Measurements from ENCODE around the gene TMEM145. TPM values are rescaled to one million over a fixed set of nuclear protein-coding genes. Genes with fewer than 3 reads are reported as not detected.

Gene TMEM145
- total RNA-seq, 1 donor from 2014 or later, result not detected

DNA sequence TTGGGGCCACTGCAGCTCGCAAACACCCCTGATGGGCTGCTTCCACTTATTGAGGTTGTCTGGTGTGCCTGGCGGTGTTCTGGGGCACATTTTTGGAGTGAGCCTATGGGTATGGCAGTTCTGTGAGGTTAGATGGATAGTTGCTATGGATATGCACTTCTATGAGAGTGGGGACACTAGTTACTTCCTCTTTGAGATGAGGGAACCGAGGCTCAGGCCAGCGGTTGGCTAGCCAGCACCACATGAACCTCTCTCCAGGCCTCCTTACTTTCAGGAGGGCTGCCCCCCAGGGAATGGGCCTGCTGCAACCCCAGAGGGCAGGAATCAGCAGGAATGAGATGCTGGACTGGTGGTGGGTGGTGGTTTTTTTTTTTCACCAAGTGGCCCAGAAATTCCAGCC is 24.7 kb upstream of the TMEM145 start:
- ATAC-seq (no peak), DNase-seq (ENCODE audit: low spot score) (no peak)

DNA sequence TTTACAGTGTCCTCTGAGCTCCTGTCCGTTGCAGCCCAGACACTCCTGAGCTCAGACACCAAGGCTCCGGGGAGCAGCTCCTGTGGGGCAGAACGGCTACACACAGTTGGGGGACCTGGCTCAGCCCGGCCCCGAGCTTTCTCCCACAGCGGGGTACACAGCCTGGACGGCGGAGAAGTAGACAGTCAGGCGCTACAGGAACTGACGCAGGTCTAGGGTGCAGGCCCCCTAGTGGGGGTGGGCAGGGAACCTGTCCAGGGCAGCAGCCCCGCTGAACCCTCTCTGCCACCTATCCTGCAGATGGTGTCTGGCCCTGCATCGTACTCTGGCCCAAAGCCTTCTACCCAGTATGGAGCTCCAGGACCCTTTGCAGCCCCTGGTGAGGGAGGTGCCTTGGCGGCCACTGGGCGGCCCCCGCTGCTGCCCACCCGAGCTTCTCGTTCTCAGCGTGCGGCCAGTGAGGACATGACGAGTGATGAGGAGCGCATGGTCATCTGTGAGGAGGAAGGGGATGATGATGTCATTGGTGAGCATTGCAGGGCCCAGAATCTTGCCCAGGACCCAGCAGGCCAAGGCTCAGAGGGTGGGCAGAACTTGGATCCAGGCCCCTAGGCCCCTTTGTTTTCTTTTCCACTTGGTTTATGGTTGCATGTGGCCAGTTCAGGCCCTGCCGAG is 24.1 kb upstream of the TMEM145 start:
- no peak for DNase-seq (ENCODE audit: low spot score)

GRCh38 chr19:42289556-42290041 is 23.5 kb upstream of the TMEM145 start:
- ATAC-seq (no peak), DNase-seq (ENCODE audit: low spot score) (no peak)

More for the DNA sequence above, 24.1 kb upstream of the TMEM145 start:
- no peak for ATAC-seq

DNA sequence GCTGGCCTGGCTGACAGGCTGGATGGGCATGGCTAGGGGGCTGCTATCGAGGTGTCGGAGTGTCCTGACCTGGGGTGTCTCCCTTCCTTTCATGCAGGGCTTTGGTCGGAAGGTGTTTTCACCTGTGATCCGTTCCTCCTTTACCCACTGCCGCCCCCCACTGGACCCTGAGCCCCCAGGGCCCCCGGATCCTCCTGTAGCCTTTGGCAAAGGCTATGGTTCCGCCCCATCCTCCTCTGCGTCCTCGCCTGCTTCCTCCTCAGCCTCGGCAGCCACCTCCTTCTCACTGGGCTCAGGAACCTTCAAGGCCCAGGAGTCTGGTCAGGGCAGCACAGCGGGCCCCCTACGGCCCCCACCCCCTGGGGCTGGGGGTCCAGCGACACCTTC is 23.0 kb upstream of the TMEM145 start:
- DNase-seq (ENCODE audit: low spot score) (no peak), ATAC-seq (no peak)

DNA sequence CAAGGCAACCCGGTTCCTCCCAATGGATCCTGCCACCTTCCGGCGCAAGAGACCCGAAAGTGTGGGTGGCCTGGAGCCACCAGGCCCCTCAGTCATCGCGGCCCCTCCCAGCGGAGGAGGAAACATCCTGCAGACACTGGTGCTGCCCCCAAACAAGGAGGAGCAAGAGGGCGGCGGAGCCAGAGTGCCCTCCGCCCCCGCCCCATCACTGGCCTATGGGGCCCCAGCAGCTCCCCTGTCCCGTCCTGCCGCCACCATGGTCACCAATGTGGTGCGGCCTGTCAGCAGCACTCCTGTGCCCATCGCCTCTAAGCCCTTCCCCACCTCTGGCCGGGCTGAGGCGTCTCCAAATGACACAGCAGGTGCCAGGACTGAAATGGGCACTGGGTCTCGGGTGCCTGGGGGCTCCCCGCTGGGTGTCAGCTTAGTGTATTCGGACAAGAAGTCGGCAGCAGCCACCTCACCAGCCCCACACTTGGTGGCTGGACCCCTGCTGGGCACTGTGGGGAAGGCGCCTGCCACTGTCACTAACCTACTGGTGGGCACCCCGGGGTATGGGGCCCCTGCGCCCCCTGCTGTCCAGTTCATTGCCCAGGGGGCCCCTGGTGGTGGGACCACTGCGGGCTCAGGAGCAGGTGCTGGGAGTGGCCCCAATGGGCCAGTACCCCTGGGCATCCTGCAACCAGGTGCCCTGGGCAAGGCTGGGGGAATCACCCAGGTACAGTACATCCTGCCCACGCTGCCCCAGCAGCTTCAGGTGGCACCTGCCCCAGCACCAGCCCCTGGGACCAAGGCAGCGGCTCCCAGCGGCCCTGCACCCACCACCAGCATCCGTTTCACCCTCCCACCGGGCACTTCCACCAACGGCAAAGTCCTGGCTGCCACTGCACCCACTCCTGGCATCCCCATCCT is 22.3 kb upstream of the TMEM145 start:
- ATAC-seq (peak; percentile 10), DNase-seq (ENCODE audit: low spot score) (no peak)

GRCh38 chr19:42291435-42291810 is 21.7 kb upstream of the TMEM145 start:
- DNase-seq (ENCODE audit: low spot score) (no peak), ATAC-seq (no peak)

GRCh38 chr19:42292042-42292960 is 20.8 kb upstream of the TMEM145 start:
- DNase-seq (ENCODE audit: low spot score) (no peak), ATAC-seq (no peak)

DNA sequence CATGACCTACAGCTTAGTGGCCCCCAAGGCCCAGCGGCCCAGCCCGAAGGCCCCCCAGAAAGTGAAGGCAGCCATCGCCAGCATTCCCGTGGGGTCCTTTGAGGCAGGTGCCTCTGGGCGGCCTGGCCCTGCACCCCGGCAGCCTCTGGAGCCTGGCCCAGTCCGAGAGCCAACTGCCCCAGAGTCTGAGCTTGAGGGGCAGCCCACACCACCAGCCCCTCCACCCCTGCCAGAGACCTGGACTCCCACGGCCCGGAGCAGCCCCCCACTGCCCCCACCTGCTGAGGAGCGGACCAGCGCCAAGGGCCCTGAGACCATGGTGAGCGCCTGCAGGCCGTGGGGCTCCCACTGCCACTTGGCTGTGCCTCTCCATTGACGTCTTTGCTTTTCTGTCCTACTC is 20.1 kb upstream of the TMEM145 start:
- no peak for ATAC-seq

GRCh38 chr19:42293540-42293939 is 19.6 kb upstream of the TMEM145 start:
- ATAC-seq (no peak), DNase-seq (ENCODE audit: low spot score) (no peak)

More for the DNA sequence above, 20.1 kb upstream of the TMEM145 start:
- DNase-seq (ENCODE audit: low spot score), result no peak

DNA sequence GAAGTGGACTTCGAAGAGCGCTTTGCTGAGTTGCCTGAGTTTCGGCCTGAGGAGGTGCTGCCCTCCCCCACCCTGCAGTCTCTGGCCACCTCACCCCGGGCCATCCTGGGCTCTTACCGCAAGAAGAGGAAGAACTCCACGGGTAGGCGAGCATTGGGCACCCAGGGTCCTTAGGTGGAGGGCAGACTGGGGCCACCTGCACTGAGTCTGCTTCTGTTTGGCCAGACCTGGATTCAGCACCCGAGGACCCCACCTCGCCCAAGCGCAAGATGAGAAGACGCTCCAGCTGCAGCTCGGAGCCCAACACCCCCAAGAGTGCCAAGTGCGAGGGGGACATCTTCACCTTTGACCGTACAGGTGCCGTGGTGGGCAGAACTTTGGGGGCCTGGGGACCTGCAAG is 19.2 kb upstream of the TMEM145 start:
- no peak for ATAC-seq
- no peak for DNase-seq (ENCODE audit: low spot score)

DNA sequence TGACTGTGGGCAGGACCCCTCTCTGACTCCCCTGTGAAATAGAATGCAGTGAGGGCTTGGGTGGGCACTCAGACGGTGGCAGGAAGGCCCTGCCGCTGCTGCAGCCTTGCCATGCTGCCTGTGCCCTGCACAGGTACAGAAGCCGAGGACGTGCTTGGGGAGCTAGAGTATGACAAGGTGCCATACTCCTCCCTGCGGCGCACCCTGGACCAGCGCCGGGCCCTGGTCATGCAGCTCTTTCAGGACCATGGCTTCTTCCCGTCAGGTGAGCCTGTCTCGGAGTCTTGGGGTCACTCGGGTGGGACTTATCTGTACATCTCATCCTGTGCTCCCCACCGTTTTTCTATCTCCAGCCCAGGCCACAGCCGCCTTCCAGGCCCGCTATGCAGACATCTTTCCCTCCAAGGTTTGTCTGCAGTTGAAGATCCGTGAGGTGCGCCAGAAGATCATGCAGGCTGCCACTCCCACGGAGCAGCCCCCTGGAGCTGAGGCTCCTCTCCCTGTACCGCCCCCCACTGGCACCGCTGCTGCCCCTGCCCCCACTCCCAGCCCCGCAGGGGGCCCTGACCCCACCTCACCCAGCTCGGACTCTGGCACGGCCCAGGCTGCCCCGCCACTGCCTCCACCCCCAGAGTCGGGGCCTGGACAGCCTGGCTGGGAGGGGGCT is 18.5 kb upstream of the TMEM145 start:
- DNase-seq (ENCODE audit: low spot score) (no peak), ATAC-seq (no peak)

DNA sequence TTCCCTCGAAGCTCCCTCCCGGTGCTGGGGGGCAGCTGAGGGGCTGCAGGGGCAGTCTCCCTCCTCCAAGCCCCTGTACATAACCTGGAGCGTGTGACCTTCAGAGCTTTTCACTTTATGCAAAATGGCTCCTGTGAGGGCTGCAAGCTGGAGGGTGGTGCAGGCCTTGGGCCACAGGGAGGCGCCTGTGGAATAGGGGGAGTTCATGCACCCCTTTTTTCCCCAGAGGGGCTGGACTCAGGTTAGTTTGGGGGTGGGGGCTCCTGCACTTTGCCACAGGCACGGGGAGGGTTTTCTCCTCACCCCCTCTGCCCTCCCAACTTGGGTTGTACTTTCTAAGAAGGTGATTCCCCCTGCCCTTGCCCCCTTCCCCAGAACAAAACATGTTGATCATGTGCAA is 17.8 kb upstream of the TMEM145 start:
- no peak for ATAC-seq

DNA sequence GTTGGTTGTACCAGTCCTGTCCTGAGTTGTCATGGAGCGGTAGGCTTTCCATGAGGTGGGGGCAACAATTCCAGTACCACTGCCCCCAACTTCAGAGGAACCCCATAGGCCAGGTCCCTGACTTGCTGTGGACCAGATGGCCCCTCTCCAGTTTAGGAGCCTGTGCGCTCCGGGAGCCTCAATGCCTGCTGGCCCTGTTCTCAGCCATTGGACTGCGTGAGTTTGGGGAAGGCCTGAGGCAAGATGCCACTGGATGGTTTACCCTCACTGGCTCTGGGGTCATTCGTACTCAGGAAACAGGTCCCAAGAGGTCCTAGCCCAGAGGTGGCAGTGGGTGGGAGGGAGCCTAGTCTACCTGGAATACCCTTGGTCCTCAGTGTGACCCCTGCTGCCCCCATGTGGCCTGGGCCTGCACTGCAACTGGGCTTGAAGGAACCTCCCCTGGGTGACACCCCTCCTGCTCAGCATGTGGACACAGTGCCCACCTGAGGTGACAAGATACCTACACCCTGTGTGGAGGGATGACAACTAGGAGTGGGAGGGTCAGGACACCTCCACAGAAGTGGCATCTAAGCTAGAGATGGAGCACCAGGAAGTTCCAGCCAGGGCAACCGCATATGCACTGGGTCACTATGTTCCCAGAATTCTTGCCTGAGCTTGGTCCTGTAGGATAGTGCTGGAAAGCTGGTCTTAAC is 17.1 kb upstream of the TMEM145 start:
- ATAC-seq (peak; percentile 87), DNase-seq (ENCODE audit: low spot score) (peak; percentile 79)

More for the DNA sequence above, 17.8 kb upstream of the TMEM145 start:
- no peak for DNase-seq (ENCODE audit: low spot score)

DNA sequence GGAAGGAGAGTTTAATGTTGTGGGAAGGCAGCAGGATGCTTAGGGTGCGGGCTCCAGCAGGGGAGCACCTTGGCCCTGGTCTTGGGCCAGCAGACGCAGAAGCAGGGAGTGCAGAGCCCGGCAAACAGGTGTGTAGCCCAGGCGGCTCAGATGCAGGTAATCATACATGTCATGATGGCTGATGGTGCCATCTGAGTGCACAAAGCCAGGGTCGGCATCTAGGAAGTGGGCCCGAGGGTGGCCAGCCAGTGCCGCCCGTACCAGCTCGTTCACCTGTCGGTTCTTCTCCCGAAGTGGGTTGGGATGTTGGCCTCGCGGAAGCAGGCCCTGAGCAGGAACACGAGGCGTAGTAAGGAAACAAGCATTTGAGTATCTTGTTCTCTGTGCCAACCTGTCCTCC is 16.1 kb upstream of the TMEM145 start:
- no peak for DNase-seq (ENCODE audit: low spot score)
- ATAC-seq, result no peak

GRCh38 chr19:42301646-42302203 is 11.4 kb upstream of the TMEM145 start, which contains the start of gene PRR19:
Gene PRR19, plus strand, starts transcription at chr19:42302132. Its CDS starts 7,453 bp downstream, at chr19:42309585.
- no peak for DNase-seq (ENCODE audit: low spot score)

GRCh38 chr19:42303101-42303464 is 10.0 kb upstream of the TMEM145 start:
- no peak for ATAC-seq
- DNase-seq (ENCODE audit: low spot score), result no peak

More at GRCh38 chr19:42301646-42302203, 11.4 kb upstream of the TMEM145 start, which contains the start of gene PRR19:
- ATAC-seq, result peak; percentile 3

DNA sequence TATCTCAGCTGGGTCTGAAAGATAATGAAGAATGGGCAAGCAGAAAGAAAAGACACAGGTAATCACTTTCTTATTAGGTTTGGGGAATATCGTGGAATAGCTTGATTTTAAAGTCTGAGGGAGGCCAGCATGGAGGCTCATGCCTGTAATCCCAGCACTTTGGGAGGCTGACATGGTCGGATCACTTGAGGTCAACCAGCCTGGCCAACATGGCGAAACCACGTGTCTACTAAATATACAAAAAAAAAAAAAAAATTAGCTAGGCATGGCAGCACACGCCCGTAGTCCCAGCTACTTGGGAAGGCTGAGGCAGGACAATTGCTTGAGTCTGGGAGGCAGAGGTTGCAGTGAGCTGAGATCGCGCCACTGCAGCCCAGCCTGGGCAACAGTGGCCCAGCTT is 9.2 kb upstream of the TMEM145 start:
- DNase-seq (ENCODE audit: low spot score), result no peak
- no peak for ATAC-seq

- no peak for DNase-seq (ENCODE audit: low spot score)
- no peak for ATAC-seq
Observed at GRCh38 chr19:42306646-42307045, 6.5 kb upstream of the TMEM145 start.

- ATAC-seq (no peak), DNase-seq (ENCODE audit: low spot score) (no peak)
Observed at GRCh38 chr19:42309686-42310085, 3.4 kb upstream of the TMEM145 start.
